ENCODE results near the gene KIF2A. TPM values are rescaled to one million over a fixed set of nuclear protein-coding genes. Genes with fewer than 3 reads are reported as not detected.

The KIF2A gene
- total RNA-seq, 1 donor from 2014 or later, result 285 TPM

DNA sequence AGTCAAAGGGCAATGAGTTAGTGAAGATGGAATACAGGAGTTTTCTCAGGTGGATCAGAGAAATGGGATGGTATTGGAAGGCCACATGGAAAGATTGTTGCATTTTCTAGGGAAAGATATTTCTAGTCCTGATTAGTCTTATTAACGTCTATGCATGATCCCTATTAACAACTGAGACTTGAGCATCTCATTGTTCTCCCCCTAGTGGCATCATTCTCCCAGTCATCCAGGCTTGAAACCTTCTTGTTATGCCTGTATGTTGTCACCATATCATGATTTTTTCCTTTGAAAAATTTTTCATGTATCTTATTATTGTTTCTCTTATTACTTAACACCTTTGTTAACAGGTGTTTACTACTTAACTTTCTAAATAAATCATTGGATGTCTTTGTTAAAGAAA is 34.4 kb downstream of the KIF2A start:
- Mint-ChIP-seq H3K4me3 (ENCODE audit: low read depth) (no peak overlapping the region), H3K27me3 (ENCODE audit: low read depth) (no peaks in the 10 kb centered on the region), H3K27ac (peak overlapping the region; percentile 17), H3K4me1 (ENCODE audit: low read depth) (peaks cover 57% of the 10 kb centered on the region), H3K9me3 (no peaks in the 10 kb centered on the region), H3K36me3 (ENCODE audit: low read depth) (peaks cover 52% of the 10 kb centered on the region)
- no peak for DNase-seq (ENCODE audit: low spot score)
- intact Hi-C loops (cut with micrococcal nuclease), result loop anchor here (2.0 to 5.0 kb wide), 3 partner anchors 14 to 113 kb away; no protein-coding TSS in a partner anchor

DNA sequence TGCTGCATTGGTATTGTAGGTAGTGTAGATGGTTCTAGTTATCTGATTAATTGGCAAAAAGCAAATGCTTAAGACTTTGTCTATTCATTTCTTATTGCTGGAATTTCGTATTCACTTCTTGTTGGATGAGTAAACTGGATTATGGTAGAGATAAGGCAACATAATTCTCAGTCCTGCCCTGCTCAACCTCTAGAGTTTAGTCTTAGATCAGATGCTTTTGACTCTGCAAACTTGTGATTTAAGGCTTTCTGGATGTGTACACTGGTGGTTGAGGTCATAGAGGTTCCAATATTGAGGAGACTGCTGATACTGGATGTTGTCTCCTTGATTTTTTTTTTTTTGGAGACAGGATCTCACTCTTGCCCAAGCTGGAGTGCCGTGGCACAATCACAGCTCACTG is 35.0 kb downstream of the KIF2A start:
- Mint-ChIP-seq H3K4me3 (ENCODE audit: low read depth) (peak overlapping the region; percentile 76), H3K27ac (peak overlapping the region; percentile 85), H3K36me3 (ENCODE audit: low read depth) (peaks cover 50% of the 10 kb centered on the region), H3K9me3 (no peaks in the 10 kb centered on the region), H3K4me1 (ENCODE audit: low read depth) (peaks cover 55% of the 10 kb centered on the region), H3K27me3 (ENCODE audit: low read depth) (no peaks in the 10 kb centered on the region)
- DNase-seq (ENCODE audit: low spot score), result no peak
- intact Hi-C loops (cut with micrococcal nuclease), result loop anchor here (2.0 to 5.0 kb wide), 3 partner anchors 14 to 114 kb away; no protein-coding TSS in a partner anchor

DNA sequence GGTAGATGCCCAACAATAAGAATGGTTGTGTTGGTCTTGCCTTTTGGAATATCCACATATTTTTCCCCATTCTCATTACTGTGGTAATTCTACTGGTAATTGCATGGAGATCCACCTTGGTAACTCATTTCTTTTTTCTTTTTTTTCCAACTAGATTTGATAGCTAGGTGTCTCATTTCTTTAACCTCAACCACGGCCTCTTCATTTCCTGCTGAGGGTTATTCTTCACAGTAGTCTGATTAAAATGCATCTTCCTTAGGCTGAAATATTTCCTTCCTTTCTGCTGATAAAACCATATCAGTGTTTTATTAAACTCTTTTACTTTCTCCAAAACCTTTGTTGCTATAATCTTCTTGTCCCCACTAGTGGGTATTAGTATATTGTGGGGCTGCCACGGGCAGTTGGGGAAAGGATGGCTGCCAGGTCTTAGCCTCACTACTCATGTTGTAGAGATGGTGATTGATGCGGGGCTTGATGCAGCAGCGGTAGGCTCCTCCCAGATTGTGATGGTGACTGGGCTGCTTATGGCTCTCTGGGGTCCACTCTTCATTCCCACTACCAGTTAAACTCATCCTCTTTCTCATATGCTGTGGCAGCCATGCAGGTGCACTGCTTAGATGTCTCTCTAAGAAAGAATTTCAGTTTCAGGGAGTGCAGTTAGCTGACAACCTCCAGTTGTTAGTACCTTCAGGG is 35.9 kb downstream of the KIF2A start:
- intact Hi-C loops (cut with micrococcal nuclease), result loop anchor here (1.0 to 5.0 kb wide), 4 partner anchors 15 to 115 kb away; no protein-coding TSS in a partner anchor
- no peaks in the 10 kb centered on the region for H3K27me3 Mint-ChIP-seq (ENCODE audit: low read depth)
- H3K9me3 Mint-ChIP-seq, result no peaks in the 10 kb centered on the region
- H3K36me3 Mint-ChIP-seq (ENCODE audit: low read depth), result peaks cover 48% of the 10 kb centered on the region
- DNase-seq (ENCODE audit: low spot score), result no peak
- peaks cover 52% of the 10 kb centered on the region for H3K4me1 Mint-ChIP-seq (ENCODE audit: low read depth)
- H3K4me3 Mint-ChIP-seq (ENCODE audit: low read depth), result peak overlapping the region; percentile 76
- peak overlapping the region; percentile 85 for H3K27ac Mint-ChIP-seq

DNA sequence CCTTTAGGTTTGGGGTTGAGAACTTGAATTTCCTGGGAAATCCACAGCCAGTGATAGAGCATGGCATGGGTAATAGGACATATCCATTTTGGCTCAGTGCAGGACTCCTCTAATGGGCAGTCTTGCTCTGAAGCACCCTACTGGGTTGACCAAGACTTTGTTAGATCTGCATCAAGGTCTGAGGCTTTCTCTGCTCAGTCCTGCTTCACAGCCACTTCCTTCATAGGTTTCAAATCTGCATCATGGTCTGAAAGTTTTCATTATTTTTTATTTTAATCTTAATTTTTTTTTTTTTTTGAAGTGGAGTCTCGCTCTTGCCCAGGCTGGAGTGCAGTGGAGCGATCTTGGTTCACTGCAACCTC is 36.5 kb downstream of the KIF2A start:
- no peaks in the 10 kb centered on the region for H3K27me3 Mint-ChIP-seq (ENCODE audit: low read depth)
- H3K36me3 Mint-ChIP-seq (ENCODE audit: low read depth), result peaks cover 50% of the 10 kb centered on the region
- peaks cover 54% of the 10 kb centered on the region for H3K4me1 Mint-ChIP-seq (ENCODE audit: low read depth)
- peak overlapping the region; percentile 85 for H3K27ac Mint-ChIP-seq
- H3K4me3 Mint-ChIP-seq (ENCODE audit: low read depth), result peak overlapping the region; percentile 76
- intact Hi-C loops (cut with micrococcal nuclease), result loop anchor here (1.0 to 5.0 kb wide), 2 partner anchors 35 to 115 kb away; no protein-coding TSS in a partner anchor
- H3K9me3 Mint-ChIP-seq, result no peaks in the 10 kb centered on the region
- DNase-seq (ENCODE audit: low spot score), result no peak

DNA sequence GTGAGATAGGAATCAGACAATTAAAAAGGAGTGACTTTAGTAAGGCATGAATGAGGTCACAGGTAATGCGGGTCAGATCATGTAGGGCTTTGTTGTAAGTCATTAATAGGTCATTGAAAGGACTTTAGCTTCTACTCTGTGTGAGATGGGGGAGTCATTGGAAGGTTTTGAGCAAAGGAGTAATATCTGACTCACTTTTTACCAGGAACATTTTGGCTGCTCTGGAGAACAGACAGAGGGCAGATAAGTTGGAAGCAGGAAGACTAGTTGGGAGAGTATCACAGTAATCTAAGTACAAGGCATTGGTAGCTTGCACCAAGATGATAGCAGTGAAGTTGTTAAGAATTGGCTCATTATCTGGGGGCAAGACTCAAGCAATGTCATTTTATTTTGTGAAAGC is 37.4 kb downstream of the KIF2A start:
- DNase-seq (ENCODE audit: low spot score), result no peak
- intact Hi-C loops (cut with micrococcal nuclease), result loop anchor here (5.0 kb wide), 1 partner anchor 116 kb away; no protein-coding TSS in a partner anchor
- Mint-ChIP-seq H3K27ac (peak overlapping the region; percentile 76), H3K9me3 (no peaks in the 10 kb centered on the region), H3K4me3 (ENCODE audit: low read depth) (peak overlapping the region; percentile 15), H3K4me1 (ENCODE audit: low read depth) (peaks cover 51% of the 10 kb centered on the region), H3K27me3 (ENCODE audit: low read depth) (no peaks in the 10 kb centered on the region), H3K36me3 (ENCODE audit: low read depth) (peaks cover 54% of the 10 kb centered on the region)

DNA sequence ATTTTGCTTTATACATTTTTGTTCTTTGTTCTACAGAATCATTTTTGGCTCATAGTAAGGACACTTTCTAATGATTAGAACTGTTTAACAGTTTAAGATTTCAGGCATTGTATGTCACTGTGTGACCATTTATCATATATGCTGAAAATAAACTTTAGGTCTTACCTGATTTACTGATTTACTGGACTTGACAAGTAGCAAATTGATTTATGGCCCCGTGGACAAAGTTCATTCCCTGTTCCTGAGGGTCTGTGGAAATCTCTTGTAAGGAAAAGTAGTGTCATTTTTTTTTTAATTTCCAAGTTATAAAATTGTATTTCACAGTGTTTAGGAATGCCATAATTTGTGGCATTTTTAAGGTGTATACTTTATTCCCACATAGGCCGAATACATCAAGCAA is 40.7 kb downstream of the KIF2A start:
- Mint-ChIP-seq H3K36me3 (ENCODE audit: low read depth) (peaks cover 64% of the 10 kb centered on the region), H3K27me3 (ENCODE audit: low read depth) (no peaks in the 10 kb centered on the region), H3K4me3 (ENCODE audit: low read depth) (no peak overlapping the region), H3K9me3 (no peaks in the 10 kb centered on the region), H3K27ac (no peak overlapping the region), H3K4me1 (ENCODE audit: low read depth) (peaks cover 36% of the 10 kb centered on the region)
- DNase-seq (ENCODE audit: low spot score), result no peak
- intact Hi-C loops (cut with micrococcal nuclease), result no loop called here

DNA sequence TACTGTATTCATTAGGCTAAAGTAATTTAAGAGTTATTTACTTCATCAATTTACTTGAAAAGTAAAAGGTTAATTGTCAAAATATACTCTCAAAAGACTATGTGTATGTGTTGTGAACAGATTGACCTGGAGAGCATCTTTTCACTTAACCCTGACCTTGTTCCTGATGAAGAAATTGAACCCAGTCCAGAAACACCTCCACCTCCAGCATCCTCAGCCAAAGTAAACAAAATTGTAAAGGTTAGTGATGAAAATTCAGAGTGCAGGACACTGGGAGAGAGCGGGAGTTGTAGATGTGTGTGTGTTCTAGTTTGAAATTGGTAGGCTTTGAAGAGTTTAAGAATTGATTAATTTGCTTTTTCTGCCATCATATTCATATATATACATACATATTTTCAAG is 41.9 kb downstream of the KIF2A start:
- H3K4me3 Mint-ChIP-seq (ENCODE audit: low read depth), result no peak overlapping the region
- H3K36me3 Mint-ChIP-seq (ENCODE audit: low read depth), result peaks cover 65% of the 10 kb centered on the region
- peaks cover 30% of the 10 kb centered on the region for H3K4me1 Mint-ChIP-seq (ENCODE audit: low read depth)
- H3K9me3 Mint-ChIP-seq, result no peaks in the 10 kb centered on the region
- H3K27ac Mint-ChIP-seq, result peak overlapping the region; percentile 0
- no peak for DNase-seq (ENCODE audit: low spot score)
- intact Hi-C loops (cut with micrococcal nuclease), result no loop called here
- no peaks in the 10 kb centered on the region for H3K27me3 Mint-ChIP-seq (ENCODE audit: low read depth)

DNA sequence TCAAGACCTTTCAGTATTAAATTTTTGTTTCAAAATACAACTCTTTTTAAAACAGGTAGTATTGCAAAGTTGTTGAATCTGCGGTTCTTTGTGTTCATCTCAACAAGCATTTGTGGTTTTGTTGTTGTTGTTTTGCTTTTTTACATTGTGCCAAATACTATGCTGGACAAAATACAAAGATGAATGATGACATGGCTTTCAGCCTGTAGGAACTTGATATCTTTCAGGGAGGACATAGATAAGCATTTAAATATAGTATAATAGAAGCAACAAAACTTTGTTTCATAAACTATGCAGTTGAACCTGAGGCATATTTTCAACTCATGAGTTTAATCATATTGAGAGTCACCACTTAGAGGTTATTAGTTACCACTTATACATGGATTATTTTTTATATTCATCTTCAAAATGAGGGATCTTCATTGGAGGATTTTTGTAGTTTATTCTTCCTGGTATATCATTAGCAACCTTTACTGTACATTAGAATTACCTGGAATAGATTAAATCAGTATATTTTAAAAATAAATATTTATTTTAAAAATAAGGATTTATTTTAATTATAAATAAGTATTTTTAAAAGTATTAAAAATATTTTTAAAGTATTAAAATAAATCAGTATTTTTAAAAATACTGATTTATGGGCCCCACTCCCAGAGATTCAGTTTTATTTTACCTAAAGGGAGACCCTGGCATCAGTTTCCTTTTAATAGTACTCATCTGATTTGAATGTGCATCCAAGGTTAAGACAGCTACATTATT is 42.9 kb downstream of the KIF2A start:
- no peaks in the 10 kb centered on the region for H3K9me3 Mint-ChIP-seq
- peaks cover 23% of the 10 kb centered on the region for H3K4me1 Mint-ChIP-seq (ENCODE audit: low read depth)
- H3K36me3 Mint-ChIP-seq (ENCODE audit: low read depth), result peaks cover 60% of the 10 kb centered on the region
- H3K27ac Mint-ChIP-seq, result peak overlapping the region; percentile 74
- DNase-seq (ENCODE audit: low spot score), result no peak
- no peaks in the 10 kb centered on the region for H3K27me3 Mint-ChIP-seq (ENCODE audit: low read depth)
- H3K4me3 Mint-ChIP-seq (ENCODE audit: low read depth), result no peak overlapping the region
- intact Hi-C loops (cut with micrococcal nuclease), result no loop called here

DNA sequence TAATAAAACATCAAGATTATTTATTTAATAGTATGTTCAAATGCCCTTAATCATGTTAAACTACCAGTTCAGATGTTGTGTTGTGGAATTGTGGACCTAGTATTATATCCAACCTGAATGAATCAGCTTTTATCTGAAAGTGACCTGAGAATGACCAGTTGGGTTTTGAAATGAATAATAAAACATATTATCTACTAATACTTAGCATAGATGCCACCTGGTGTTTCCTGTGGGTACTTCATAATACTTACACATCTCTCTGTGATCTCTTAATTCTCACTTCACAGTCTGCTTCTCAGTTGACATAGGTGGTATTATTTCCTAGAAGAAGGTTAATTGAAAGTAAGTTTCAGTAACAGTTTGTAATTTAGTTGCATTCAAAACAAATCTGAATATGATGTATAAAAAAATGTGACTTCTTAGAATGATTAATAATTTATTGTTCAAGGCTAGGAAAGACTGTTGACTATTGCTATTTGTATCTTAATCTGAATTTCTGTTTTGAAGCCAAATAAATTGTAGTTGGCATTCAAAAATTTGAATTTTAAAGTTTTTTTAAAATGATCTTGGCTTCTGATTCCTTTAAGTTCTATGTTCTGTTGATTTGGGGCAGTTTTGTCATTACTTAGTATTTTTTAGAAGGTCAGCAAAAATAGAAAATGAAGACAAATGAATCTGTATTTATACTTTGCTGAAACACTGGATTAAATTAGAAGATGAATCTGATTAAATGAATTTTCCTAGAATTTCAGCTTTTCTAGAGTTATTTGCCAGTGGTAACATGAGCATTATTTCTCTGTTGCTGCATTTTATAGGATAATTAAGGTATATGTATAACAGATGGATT is 48.2 kb downstream of the KIF2A start:
- no peak overlapping the region for H3K4me3 Mint-ChIP-seq (ENCODE audit: low read depth)
- H3K9me3 Mint-ChIP-seq, result no peaks in the 10 kb centered on the region
- intact Hi-C loops (cut with micrococcal nuclease), result loop anchor here (1.0 to 2.0 kb wide), 2 partner anchors 47 to 129 kb away; partner anchors contain the start of gene KIF2A
- peaks cover 17% of the 10 kb centered on the region for H3K4me1 Mint-ChIP-seq (ENCODE audit: low read depth)
- no peaks in the 10 kb centered on the region for H3K27me3 Mint-ChIP-seq (ENCODE audit: low read depth)
- H3K27ac Mint-ChIP-seq, result no peak overlapping the region
- DNase-seq (ENCODE audit: low spot score), result no peak
- H3K36me3 Mint-ChIP-seq (ENCODE audit: low read depth), result peaks cover 76% of the 10 kb centered on the region

DNA sequence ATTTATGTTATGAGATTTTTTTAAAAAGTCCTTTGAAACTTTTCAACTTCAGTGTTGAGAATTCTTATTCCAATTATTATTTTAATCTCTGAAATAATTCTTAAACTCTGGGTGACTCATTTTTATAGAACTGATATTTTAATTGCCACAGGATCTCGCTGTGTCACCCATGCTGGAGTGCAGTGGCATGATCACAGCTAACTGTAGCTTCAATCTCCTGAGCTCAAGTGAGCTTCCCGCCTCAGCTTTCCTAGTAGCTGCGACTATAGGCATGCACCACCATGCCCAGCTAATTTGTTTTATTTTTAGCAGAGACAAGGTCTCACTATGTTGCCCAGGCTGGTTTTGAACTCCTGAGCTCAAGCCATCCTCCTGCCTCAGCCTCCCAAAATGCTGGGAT is 56.7 kb downstream of the KIF2A start:
- peaks cover 62% of the 10 kb centered on the region for H3K36me3 Mint-ChIP-seq (ENCODE audit: low read depth)
- DNase-seq (ENCODE audit: low spot score), result no peak

DNA sequence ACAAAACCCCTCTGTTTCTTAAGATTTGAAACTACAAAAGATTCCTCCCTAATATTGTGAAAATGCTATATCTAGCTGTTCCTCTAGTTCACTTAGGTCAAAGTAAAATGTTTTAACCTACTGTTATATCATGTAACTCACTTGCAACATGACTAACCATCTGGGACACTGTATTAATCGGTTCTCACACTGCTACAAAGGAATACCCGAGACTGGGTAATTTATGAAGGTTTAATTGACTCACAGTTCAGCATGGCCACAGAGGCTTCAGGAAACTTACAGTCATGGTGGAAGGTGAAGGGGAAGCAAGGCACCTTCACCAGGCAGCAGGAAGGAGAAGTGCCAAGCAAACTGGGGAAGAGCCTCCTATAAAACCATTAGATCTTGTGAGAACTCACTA is 63.0 kb downstream of the KIF2A start:
- H3K36me3 Mint-ChIP-seq (ENCODE audit: low read depth), result peaks cover 69% of the 10 kb centered on the region
- no peak for DNase-seq (ENCODE audit: low spot score)
- no peaks in the 10 kb centered on the region for H3K9me3 Mint-ChIP-seq
- peaks cover 12% of the 10 kb centered on the region for H3K4me1 Mint-ChIP-seq (ENCODE audit: low read depth)
- no peaks in the 10 kb centered on the region for H3K27me3 Mint-ChIP-seq (ENCODE audit: low read depth)
- intact Hi-C loops (cut with micrococcal nuclease), result no loop called here
- H3K4me3 Mint-ChIP-seq (ENCODE audit: low read depth), result no peak overlapping the region
- H3K27ac Mint-ChIP-seq, result peak overlapping the region; percentile 65

More for the DNA sequence above, 56.7 kb downstream of the KIF2A start:
- H3K27ac Mint-ChIP-seq, result no peak overlapping the region
- H3K4me3 Mint-ChIP-seq (ENCODE audit: low read depth), result no peak overlapping the region
- H3K9me3 Mint-ChIP-seq, result no peaks in the 10 kb centered on the region
- no peaks in the 10 kb centered on the region for H3K27me3 Mint-ChIP-seq (ENCODE audit: low read depth)
- intact Hi-C loops (cut with micrococcal nuclease), result no loop called here
- H3K4me1 Mint-ChIP-seq (ENCODE audit: low read depth), result peaks cover 7% of the 10 kb centered on the region

DNA sequence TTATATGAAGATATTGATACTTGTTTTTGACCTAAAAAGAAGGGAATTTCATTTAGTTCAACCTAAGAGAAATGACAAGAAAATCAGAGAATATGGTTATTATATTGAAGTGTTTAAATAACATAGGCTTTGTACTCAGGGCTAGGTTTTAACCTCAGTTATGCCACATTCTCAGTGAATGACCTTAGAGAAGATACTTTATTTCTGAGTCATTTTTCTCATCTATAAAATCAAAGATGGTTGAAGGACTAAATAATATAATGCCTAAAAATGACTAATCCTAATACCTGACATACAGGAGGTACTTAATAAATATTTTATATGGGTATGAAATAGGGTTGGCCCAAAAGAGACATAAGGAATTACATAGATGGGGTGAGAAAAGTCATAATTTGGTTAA is 65.4 kb downstream of the KIF2A start:
- Mint-ChIP-seq H3K4me3 (ENCODE audit: low read depth) (no peak overlapping the region), H3K27me3 (ENCODE audit: low read depth) (no peaks in the 10 kb centered on the region), H3K4me1 (ENCODE audit: low read depth) (peaks cover 15% of the 10 kb centered on the region), H3K27ac (no peak overlapping the region), H3K9me3 (no peaks in the 10 kb centered on the region), H3K36me3 (ENCODE audit: low read depth) (peaks cover 65% of the 10 kb centered on the region)
- DNase-seq (ENCODE audit: low spot score), result no peak
- intact Hi-C loops (cut with micrococcal nuclease), result no loop called here

Data from activated T-helper 2 cell treated with anti-CD3 and anti-CD28 coated beads, Interferon-gamma antibody, Interleukin-2, Interleukin-4, amounts not matched to agents 10 μg/mL and 5 μg/mL and 100 μg/mL, durations not matched to agents 14 hours and 24 hours and 36 hours (primary cell).